Mononuclear cell (primary cell): Measurements from ENCODE around the gene BOD1. TPM values are rescaled to one million over a fixed set of nuclear protein-coding genes. Genes with fewer than 3 reads are reported as not detected.

Source experiments
- H3K27me3 ChIP-seq: 2 replicates; pipeline ENCODE4 v1.6.0; 2011; ENCODE audit warnings: low read length, control low read depth; ENCODE audit not compliant: insufficient read depth
- H3K4me1 ChIP-seq: 2 replicates; pipeline ENCODE4 v1.5.1; 2011; ENCODE audit warnings: mild to moderate bottlenecking, low read length, control low read depth; ENCODE audit not compliant: insufficient read depth
- H3K4me3 ChIP-seq: 2 replicates; pipeline ENCODE4 v1.5.1; 2011; ENCODE audit warnings: mild to moderate bottlenecking, low read length, moderate library complexity
- H3K9me3 ChIP-seq: 2 replicates; pipeline ENCODE4 v1.5.1; 2011; ENCODE audit warnings: low read depth, mild to moderate bottlenecking, control low read depth, low read length
- total RNA-seq: library from RNA; depleted of rRNA; stranded (reverse); fragments of >200 nt; gene quantifications from one replicate; pipeline ENCODE4 v1.2.3, GENCODE V29; 2012

BOD1 gene
- total RNA-seq, 1 donor, result 41.1 TPM

GRCh38 chr5:173645437-173645807 lies 29.0 kb upstream of the BOD1 start:
- H3K27me3 ChIP-seq, result no peaks in the 10 kb centered on the region
- no peaks in the 10 kb centered on the region for H3K9me3 ChIP-seq
- no peaks in the 10 kb centered on the region for H3K4me1 ChIP-seq
- no peak overlapping the region for H3K4me3 ChIP-seq

- H3K4me3 ChIP-seq, result no peak overlapping the region
- no peaks in the 10 kb centered on the region for H3K4me1 ChIP-seq
- H3K9me3 ChIP-seq, result no peaks in the 10 kb centered on the region
- H3K27me3 ChIP-seq, result no peaks in the 10 kb centered on the region
Measured at GRCh38 chr5:173644673-173645436, 28.4 kb upstream of the BOD1 start.

- Histone ChIP-seq H3K4me1 (no peaks in the 10 kb centered on the region), H3K27me3 (no peaks in the 10 kb centered on the region), H3K4me3 (no peak overlapping the region), H3K9me3 (no peaks in the 10 kb centered on the region)
Measured at GRCh38 chr5:173643964-173644363, 27.5 kb upstream of the BOD1 start.

- Histone ChIP-seq H3K4me3 (no peak overlapping the region), H3K9me3 (no peaks in the 10 kb centered on the region), H3K4me1 (no peaks in the 10 kb centered on the region), H3K27me3 (no peaks in the 10 kb centered on the region)
Measured at GRCh38 chr5:173642895-173643481, 26.5 kb upstream of the BOD1 start.

GRCh38 chr5:173642191-173642816 lies 25.9 kb upstream of the BOD1 start:
- no peaks in the 10 kb centered on the region for H3K4me1 ChIP-seq
- H3K27me3 ChIP-seq, result no peaks in the 10 kb centered on the region
- H3K9me3 ChIP-seq, result no peaks in the 10 kb centered on the region
- H3K4me3 ChIP-seq, result no peak overlapping the region

- Histone ChIP-seq H3K4me1 (no peaks in the 10 kb centered on the region), H3K9me3 (no peaks in the 10 kb centered on the region), H3K27me3 (no peaks in the 10 kb centered on the region), H3K4me3 (no peak overlapping the region)
Measured at GRCh38 chr5:173640156-173640804, 23.8 kb upstream of the BOD1 start.

- Histone ChIP-seq H3K4me1 (no peaks in the 10 kb centered on the region), H3K9me3 (no peaks in the 10 kb centered on the region), H3K4me3 (no peak overlapping the region), H3K27me3 (no peaks in the 10 kb centered on the region)
Measured at GRCh38 chr5:173638126-173639040, 21.9 kb upstream of the BOD1 start.

- Histone ChIP-seq H3K4me1 (no peaks in the 10 kb centered on the region), H3K27me3 (no peaks in the 10 kb centered on the region), H3K9me3 (no peaks in the 10 kb centered on the region)
Measured at GRCh38 chr5:173637340-173637739, 20.9 kb upstream of the BOD1 start.

GRCh38 chr5:173634465-173634983 lies 18.1 kb upstream of the BOD1 start:
- Histone ChIP-seq H3K27me3 (no peaks in the 10 kb centered on the region), H3K4me1 (no peaks in the 10 kb centered on the region), H3K9me3 (no peaks in the 10 kb centered on the region), H3K4me3 (no peak overlapping the region)

More at GRCh38 chr5:173637340-173637739, 20.9 kb upstream of the BOD1 start:
- no peak overlapping the region for H3K4me3 ChIP-seq

- no peaks in the 10 kb centered on the region for H3K9me3 ChIP-seq
Measured at GRCh38 chr5:173633304-173633703, 16.9 kb upstream of the BOD1 start.

GRCh38 chr5:173631478-173631877 lies 15.0 kb upstream of the BOD1 start:
- no peaks in the 10 kb centered on the region for H3K9me3 ChIP-seq
- H3K4me3 ChIP-seq, result no peak overlapping the region
- H3K4me1 ChIP-seq, result no peaks in the 10 kb centered on the region
- no peaks in the 10 kb centered on the region for H3K27me3 ChIP-seq

More at GRCh38 chr5:173633304-173633703, 16.9 kb upstream of the BOD1 start:
- no peaks in the 10 kb centered on the region for H3K4me1 ChIP-seq
- no peak overlapping the region for H3K4me3 ChIP-seq
- H3K27me3 ChIP-seq, result no peaks in the 10 kb centered on the region

- Histone ChIP-seq H3K4me3 (no peak overlapping the region), H3K9me3 (no peaks in the 10 kb centered on the region), H3K27me3 (no peaks in the 10 kb centered on the region), H3K4me1 (no peaks in the 10 kb centered on the region)
Measured at GRCh38 chr5:173630724-173631365, 14.4 kb upstream of the BOD1 start.

GRCh38 chr5:173629628-173630027 lies 13.2 kb upstream of the BOD1 start:
- Histone ChIP-seq H3K9me3 (no peaks in the 10 kb centered on the region), H3K27me3 (no peaks in the 10 kb centered on the region), H3K4me3 (no peak overlapping the region), H3K4me1 (no peaks in the 10 kb centered on the region)

- Histone ChIP-seq H3K4me1 (no peaks in the 10 kb centered on the region), H3K4me3 (no peak overlapping the region), H3K27me3 (no peaks in the 10 kb centered on the region), H3K9me3 (no peaks in the 10 kb centered on the region)
Measured at GRCh38 chr5:173628501-173628900, 12.1 kb upstream of the BOD1 start.
